ENCODE data around the gene NCKAP5.

NCKAP5 gene

GRCh38 chr2:132902626-132903025, 665.6 kb downstream of the NCKAP5 start:
- DNase-seq, result no peak

GRCh38 chr2:132901661-132902060, 666.6 kb downstream of the NCKAP5 start:
- DNase-seq, result no peak

- DNase-seq, result no peak
Measured at GRCh38 chr2:132897111-132897510, 671.2 kb downstream of the NCKAP5 start.

- no peak for DNase-seq
Measured at GRCh38 chr2:132896073-132896472, 672.2 kb downstream of the NCKAP5 start.

GRCh38 chr2:132891498-132891897, 676.8 kb downstream of the NCKAP5 start:
- DNase-seq, result no peak

- no peak for DNase-seq
Measured at GRCh38 chr2:132886574-132886973, 681.7 kb downstream of the NCKAP5 start.

GRCh38 chr2:132884705-132885104, 683.6 kb downstream of the NCKAP5 start:
- no peak for DNase-seq

GRCh38 chr2:132884292-132884691, 684.0 kb downstream of the NCKAP5 start:
- no peak for DNase-seq

- DNase-seq, result no peak
Measured at GRCh38 chr2:132883430-132883829, 684.8 kb downstream of the NCKAP5 start.

- no peak for DNase-seq
Measured at GRCh38 chr2:132881546-132881945, 686.7 kb downstream of the NCKAP5 start.

- DNase-seq, result no peak
Measured at GRCh38 chr2:132877923-132878322, 690.3 kb downstream of the NCKAP5 start.

GRCh38 chr2:132876745-132877391, 691.4 kb downstream of the NCKAP5 start:
- no peak for DNase-seq

- DNase-seq, result no peak
Measured at GRCh38 chr2:132875193-132875592, 693.1 kb downstream of the NCKAP5 start.

- no peak for DNase-seq
Measured at GRCh38 chr2:132873738-132874137, 694.5 kb downstream of the NCKAP5 start.

- no peak for DNase-seq
Measured at GRCh38 chr2:132871831-132872230, 696.4 kb downstream of the NCKAP5 start.

- DNase-seq, result no peak
Measured at GRCh38 chr2:132863961-132864360, 704.3 kb downstream of the NCKAP5 start.

GRCh38 chr2:132860220-132860619, 708.0 kb downstream of the NCKAP5 start:
- no peak for DNase-seq

- DNase-seq, result no peak
Measured at GRCh38 chr2:132859590-132859989, 708.7 kb downstream of the NCKAP5 start.

- DNase-seq, result no peak
Measured at GRCh38 chr2:132857319-132857718, 710.9 kb downstream of the NCKAP5 start.

- no peak for DNase-seq
Measured at GRCh38 chr2:132850688-132851087, 717.6 kb downstream of the NCKAP5 start.

- DNase-seq, result no peak
Measured at GRCh38 chr2:132849118-132849517, 719.1 kb downstream of the NCKAP5 start.

- no peak for DNase-seq
Measured at GRCh38 chr2:132845339-132845738, 722.9 kb downstream of the NCKAP5 start.

- DNase-seq, result no peak
Measured at GRCh38 chr2:132844585-132844984, 723.7 kb downstream of the NCKAP5 start.

GRCh38 chr2:132837769-132838168, 730.5 kb downstream of the NCKAP5 start:
- DNase-seq, result no peak

- no peak for DNase-seq
Measured at GRCh38 chr2:132830321-132830827, 737.9 kb downstream of the NCKAP5 start.

Data from hematopoietic multipotent progenitor cell treated with erythropoietin and hydrocortisone succinate and interleukin-3 and kit ligand, for 8 days (in vitro differentiated cells).